Astrocyte (in vitro differentiated cells and primary cell): ENCODE data around the gene PML. TPM values are rescaled to one million over a fixed set of nuclear protein-coding genes. Genes with fewer than 3 reads are reported as not detected.
A peak's percentile ranks its signal among the peaks of the same experiment; 100 is the strongest.
"Not testable (repeated sequence)": the region's sequence is repeated elsewhere in the genome, so short reads cannot be mapped to it uniquely, and the experiment has no call there.

Source experiments
- DNase-seq: peaks from one replicate; pipeline ENCODE4 v3.0.0-alpha.2; 2010; ENCODE audit warnings: low read depth
- FAIRE-seq: peaks from 2 replicates; lab custom pipeline; 2011; peaks lifted over from hg19 to GRCh38; lab: Jason Lieb, UNC
- H2AFZ ChIP-seq: 2 replicates; pipeline ENCODE4 v1.6.0; 2012; ENCODE audit warnings: low read depth, low read length, inconsistent platforms
- H3K27ac ChIP-seq: 2 replicates; pipeline ENCODE4 v1.5.1; 2011; ENCODE audit warnings: low read depth, low read length, inconsistent platforms
- H3K27me3 ChIP-seq: 2 replicates; pipeline ENCODE4 v1.6.0; 2011; ENCODE audit warnings: low read length, inconsistent platforms; ENCODE audit not compliant: insufficient read depth
- H3K36me3 ChIP-seq: 2 replicates; pipeline ENCODE4 v1.5.1; 2011; ENCODE audit warnings: low read length, inconsistent platforms; ENCODE audit not compliant: insufficient read depth
- H3K4me1 ChIP-seq: 2 replicates; pipeline ENCODE4 v1.5.1; 2011; ENCODE audit warnings: low read length, inconsistent platforms; ENCODE audit not compliant: insufficient read depth
- H3K4me2 ChIP-seq: 2 replicates; pipeline ENCODE4 v1.6.0; 2012; ENCODE audit warnings: low read length, inconsistent platforms
- H3K4me3 ChIP-seq: 2 replicates; pipeline ENCODE4 v1.5.1; 2011; ENCODE audit warnings: low read depth, mild to moderate bottlenecking, low read length, inconsistent platforms; ENCODE audit not compliant: insufficient read depth
- H3K79me2 ChIP-seq: 2 replicates; pipeline ENCODE4 v1.6.0; 2012; ENCODE audit warnings: mild to moderate bottlenecking, low read length, inconsistent platforms; ENCODE audit not compliant: insufficient read depth
- H3K9ac ChIP-seq: 2 replicates; pipeline ENCODE4 v1.6.0; 2012; ENCODE audit warnings: mild to moderate bottlenecking, low read length, inconsistent platforms
- H3K9me3 ChIP-seq: 2 replicates; pipeline ENCODE4 v1.5.1; 2012; ENCODE audit warnings: low read depth, mild to moderate bottlenecking, low read length, inconsistent platforms; ENCODE audit not compliant: insufficient read depth
- H4K20me1 ChIP-seq: 2 replicates; pipeline ENCODE4 v1.6.0; 2012; ENCODE audit warnings: low read length, inconsistent platforms; ENCODE audit not compliant: insufficient read depth
- H3K27ac Mint-ChIP-seq: one replicate; pipeline ENCODE4 v1.8.0; 2021; ENCODE audit warnings: mild to moderate bottlenecking, mixed read lengths; ENCODE audit not compliant: unreplicated experiment
- H3K27me3 Mint-ChIP-seq: one replicate; pipeline ENCODE4 v1.8.0; 2021; ENCODE audit warnings: low read depth, mixed read lengths; ENCODE audit not compliant: unreplicated experiment
- H3K36me3 Mint-ChIP-seq: one replicate; pipeline ENCODE4 v1.8.0; 2021; ENCODE audit warnings: low read depth, mixed read lengths; ENCODE audit not compliant: unreplicated experiment
- H3K4me1 Mint-ChIP-seq: one replicate; pipeline ENCODE4 v1.8.0; 2021; ENCODE audit warnings: low read depth, mixed read lengths; ENCODE audit not compliant: unreplicated experiment
- H3K4me3 Mint-ChIP-seq: one replicate; pipeline ENCODE4 v1.8.0; 2021; ENCODE audit warnings: mild to moderate bottlenecking, moderate library complexity, mixed read lengths; ENCODE audit not compliant: unreplicated experiment
- H3K9me3 Mint-ChIP-seq: one replicate; pipeline ENCODE4 v1.8.0; 2021; ENCODE audit warnings: mild to moderate bottlenecking, mixed read lengths; ENCODE audit not compliant: unreplicated experiment
- EZH2 ChIP-seq: IDR thresholded peaks from 2 replicates; pipeline ENCODE4 v1.6.1; 2012; ENCODE audit warnings: mild to moderate bottlenecking, low read length, inconsistent platforms; ENCODE audit not compliant: insufficient read depth
- total RNA-seq: library from RNA; stranded (reverse); gene quantifications from 2 replicates; pipeline ENCODE4 v1.2.1, GENCODE V29; 2021
- TF ChIP-seq, protein P1 (sequence below): IDR thresholded peaks from 2 replicates; pipeline ENCODE4 v1.5.1; 2011; ENCODE audit warnings: low read depth, mild to moderate bottlenecking, inconsistent platforms, low read length, moderate library complexity; ENCODE audit not compliant: insufficient read depth

The PML gene
- total RNA-seq, 1 donor from 2014 or later = 116 TPM

DNA sequence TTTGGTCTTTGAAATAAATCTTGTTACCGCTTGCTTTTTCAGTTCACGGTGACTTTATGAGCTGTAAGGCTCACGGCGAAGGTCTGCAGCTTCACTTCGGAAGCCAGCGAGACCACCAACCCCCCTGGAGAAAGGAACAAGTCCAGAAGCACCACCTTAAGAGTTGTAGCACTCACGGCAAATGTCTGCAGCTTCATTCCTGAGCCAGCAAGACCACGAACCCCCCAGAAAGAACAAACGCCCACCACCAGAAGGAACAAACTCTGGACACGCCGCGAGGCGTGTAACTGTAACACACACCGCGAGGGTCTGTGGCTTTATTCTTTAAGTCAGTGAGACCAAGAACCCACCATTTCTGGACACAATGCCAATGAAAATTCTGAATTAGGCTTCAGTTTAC is 59.0 kb downstream of the PML start:
- Histone ChIP-seq H3K4me2 (peak overlapping the region; percentile 45), H3K4me1 (peaks cover 12% of the 10 kb centered on the region), H3K27me3 (no peaks in the 10 kb centered on the region), H3K4me3 (no peak overlapping the region), H3K9ac (no peak overlapping the region), H3K27ac (no peak overlapping the region), H4K20me1 (no peaks in the 10 kb centered on the region), H3K79me2 (no peaks in the 10 kb centered on the region), H3K9me3 (no peaks in the 10 kb centered on the region), H2AFZ (no peak overlapping the region), H3K36me3 (no peaks in the 10 kb centered on the region)
- no peak overlapping the region for H3K4me3 Mint-ChIP-seq
- FAIRE-seq (no peak), DNase-seq (no peak)
- H3K36me3 Mint-ChIP-seq = no peaks in the 10 kb centered on the region
- peaks cover 21% of the 10 kb centered on the region for H3K27me3 Mint-ChIP-seq
- peaks cover 9% of the 10 kb centered on the region for H3K4me1 Mint-ChIP-seq
- TF ChIP-seq, protein P1, sequence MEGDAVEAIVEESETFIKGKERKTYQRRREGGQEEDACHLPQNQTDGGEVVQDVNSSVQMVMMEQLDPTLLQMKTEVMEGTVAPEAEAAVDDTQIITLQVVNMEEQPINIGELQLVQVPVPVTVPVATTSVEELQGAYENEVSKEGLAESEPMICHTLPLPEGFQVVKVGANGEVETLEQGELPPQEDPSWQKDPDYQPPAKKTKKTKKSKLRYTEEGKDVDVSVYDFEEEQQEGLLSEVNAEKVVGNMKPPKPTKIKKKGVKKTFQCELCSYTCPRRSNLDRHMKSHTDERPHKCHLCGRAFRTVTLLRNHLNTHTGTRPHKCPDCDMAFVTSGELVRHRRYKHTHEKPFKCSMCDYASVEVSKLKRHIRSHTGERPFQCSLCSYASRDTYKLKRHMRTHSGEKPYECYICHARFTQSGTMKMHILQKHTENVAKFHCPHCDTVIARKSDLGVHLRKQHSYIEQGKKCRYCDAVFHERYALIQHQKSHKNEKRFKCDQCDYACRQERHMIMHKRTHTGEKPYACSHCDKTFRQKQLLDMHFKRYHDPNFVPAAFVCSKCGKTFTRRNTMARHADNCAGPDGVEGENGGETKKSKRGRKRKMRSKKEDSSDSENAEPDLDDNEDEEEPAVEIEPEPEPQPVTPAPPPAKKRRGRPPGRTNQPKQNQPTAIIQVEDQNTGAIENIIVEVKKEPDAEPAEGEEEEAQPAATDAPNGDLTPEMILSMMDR = no peak
- TF ChIP-seq EZH2 = no peak
- no peak overlapping the region for H3K27ac Mint-ChIP-seq
- no peaks in the 10 kb centered on the region for H3K9me3 Mint-ChIP-seq

DNA sequence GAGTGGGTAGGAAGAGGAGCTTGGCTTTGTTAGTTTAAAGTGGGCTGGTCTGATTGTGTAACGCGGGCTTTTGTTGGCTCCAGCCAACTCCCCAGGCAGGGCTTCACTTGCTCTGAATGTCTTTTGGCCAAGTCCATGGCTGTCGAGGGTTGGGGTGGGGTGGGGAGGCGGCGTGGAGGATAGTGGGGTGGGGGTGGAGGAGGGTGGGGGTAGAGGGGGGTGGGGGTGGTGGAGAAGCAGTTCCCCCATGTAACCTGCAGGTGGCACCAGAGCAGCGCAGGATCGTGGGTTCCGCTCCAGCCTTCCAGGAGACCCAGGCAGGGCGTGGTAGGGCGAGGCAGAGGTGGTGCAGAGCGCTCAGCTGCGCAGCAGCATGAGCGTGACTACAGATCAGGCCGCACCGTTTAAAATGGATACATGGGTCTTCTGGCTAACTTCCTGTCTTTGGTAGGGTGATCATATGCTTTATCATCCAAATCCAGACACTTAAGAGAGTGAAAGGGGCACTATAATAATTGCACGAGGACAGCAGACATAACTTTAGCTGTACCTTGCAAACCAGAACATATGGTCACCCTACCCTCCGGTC is 59.5 kb downstream of the PML start:
- Histone ChIP-seq H3K36me3 (no peaks in the 10 kb centered on the region), H3K4me2 (peak overlapping the region; percentile 56), H3K79me2 (no peaks in the 10 kb centered on the region), H3K4me3 (no peak overlapping the region), H3K4me1 (peaks cover 12% of the 10 kb centered on the region), H3K27ac (no peak overlapping the region), H2AFZ (peak overlapping the region; percentile 13), H3K9me3 (no peaks in the 10 kb centered on the region), H3K27me3 (no peaks in the 10 kb centered on the region), H3K9ac (no peak overlapping the region), H4K20me1 (no peaks in the 10 kb centered on the region)
- TF ChIP-seq EZH2 = no peak
- TF ChIP-seq, protein P1 = peak; percentile 22
- DNase-seq (peak; percentile 62), FAIRE-seq (no peak)
- Mint-ChIP-seq H3K27me3 (peaks cover 25% of the 10 kb centered on the region), H3K4me3 (no peak overlapping the region), H3K9me3 (no peaks in the 10 kb centered on the region), H3K4me1 (peaks cover 9% of the 10 kb centered on the region), H3K27ac (no peak overlapping the region), H3K36me3 (no peaks in the 10 kb centered on the region)

DNA sequence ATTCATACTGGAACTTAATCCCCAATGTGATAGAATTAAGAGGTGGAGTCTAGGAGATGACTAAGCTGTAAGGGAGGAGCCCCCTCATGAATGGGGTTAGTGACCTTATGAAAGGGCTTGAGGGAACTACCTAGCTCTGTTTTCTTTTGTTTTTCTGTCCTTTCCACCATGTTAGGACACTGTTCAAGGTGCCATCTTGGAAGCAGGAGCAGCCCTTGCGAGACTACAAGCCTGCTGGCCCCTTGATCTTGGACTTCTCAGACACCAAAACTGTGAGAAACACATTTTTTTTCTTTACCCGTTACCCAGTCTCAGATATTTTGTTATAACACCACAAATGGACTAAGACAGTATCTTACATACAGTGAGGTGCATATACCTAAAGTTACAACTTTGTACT is 61.3 kb downstream of the PML start:
- no peak for FAIRE-seq
- Histone ChIP-seq H4K20me1 (no peaks in the 10 kb centered on the region), H3K27ac (no peak overlapping the region), H3K36me3 (no peaks in the 10 kb centered on the region), H3K4me3 (no peak overlapping the region), H3K9me3 (no peaks in the 10 kb centered on the region), H3K79me2 (no peaks in the 10 kb centered on the region), H3K4me1 (peaks cover 11% of the 10 kb centered on the region), H2AFZ (no peak overlapping the region), H3K27me3 (no peaks in the 10 kb centered on the region), H3K9ac (no peak overlapping the region), H3K4me2 (no peak overlapping the region)
- Mint-ChIP-seq H3K27ac (no peak overlapping the region), H3K4me3 (no peak overlapping the region), H3K36me3 (no peaks in the 10 kb centered on the region), H3K9me3 (peaks cover 6% of the 10 kb centered on the region), H3K4me1 (peaks cover 7% of the 10 kb centered on the region), H3K27me3 (peaks cover 24% of the 10 kb centered on the region)
- DNase-seq = no peak
- no peak for TF ChIP-seq EZH2
- TF ChIP-seq, protein P1 = no peak

DNA sequence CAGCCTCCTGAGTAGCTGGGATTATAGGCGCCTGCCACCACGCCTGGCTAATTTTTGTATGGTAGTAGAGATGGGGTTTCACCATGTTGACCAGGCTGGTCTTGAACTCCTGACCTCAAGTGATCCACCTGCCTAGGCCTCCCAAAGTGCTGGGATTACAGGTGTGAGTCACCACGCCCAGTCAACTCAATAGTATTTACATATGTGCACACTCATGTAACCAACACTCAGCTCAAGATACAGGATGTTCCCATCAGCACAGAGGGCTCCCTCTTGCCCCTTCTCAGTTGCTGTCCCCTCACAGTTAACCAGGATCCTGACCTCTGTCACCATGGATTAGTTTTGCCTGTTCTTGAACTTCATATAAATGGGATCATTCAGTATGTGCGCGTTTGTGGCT is 61.8 kb downstream of the PML start:
- not testable (repeated sequence) for H3K4me2 ChIP-seq, H3K36me3 Mint-ChIP-seq, H3K4me1 Mint-ChIP-seq, H3K27ac ChIP-seq, H3K79me2 ChIP-seq, H3K4me3 ChIP-seq, DNase-seq, H3K4me1 ChIP-seq, FAIRE-seq, H3K9me3 ChIP-seq, H4K20me1 ChIP-seq, H3K27me3 ChIP-seq, H3K4me3 Mint-ChIP-seq, H3K9me3 Mint-ChIP-seq, H3K36me3 ChIP-seq, H3K9ac ChIP-seq, H2AFZ ChIP-seq
- H3K27ac Mint-ChIP-seq = peak overlapping the region; percentile 47
- H3K27me3 Mint-ChIP-seq = peaks cover 24% of the 10 kb centered on the region
